GM20431 (cell line): Measurements from ENCODE around the gene KEL.

Source experiments
- in situ Hi-C: fragments of 300-500 bp; cut with MseI, MboI; formaldehyde crosslinking; loops from one replicate; pipeline ENCODE4 v1.15.0; 2020; ENCODE audit warnings: low sequenced_read_pairs; ENCODE audit not compliant: unreplicated experiment

KEL gene

GRCh38 chr7:142933092-142933475, 29.1 kb downstream of the KEL start:
- in situ Hi-C loops = no loop called here

GRCh38 chr7:142932386-142933091, 29.6 kb downstream of the KEL start:
- in situ Hi-C loops = no loop called here

- in situ Hi-C loops = no loop called here
Measured at GRCh38 chr7:142930126-142930730, 31.9 kb downstream of the KEL start.

- in situ Hi-C loops = no loop called here
Measured at GRCh38 chr7:142927949-142928348, 34.2 kb downstream of the KEL start.

- in situ Hi-C loops = no loop called here
Measured at GRCh38 chr7:142927085-142927745, 34.9 kb downstream of the KEL start.

GRCh38 chr7:142925413-142925812, 36.8 kb downstream of the KEL start:
- in situ Hi-C loops = no loop called here

- in situ Hi-C loops = no loop called here
Measured at GRCh38 chr7:142923391-142923790, 38.8 kb downstream of the KEL start.

GRCh38 chr7:142919656-142920055, 42.5 kb downstream of the KEL start:
- in situ Hi-C loops = no loop called here

GRCh38 chr7:142918901-142919300, 43.3 kb downstream of the KEL start:
- in situ Hi-C loops = no loop called here

- in situ Hi-C loops = no loop called here
Measured at GRCh38 chr7:142917447-142917846, 44.7 kb downstream of the KEL start.

- in situ Hi-C loops = no loop called here
Measured at GRCh38 chr7:142916508-142916907, 45.7 kb downstream of the KEL start.

- in situ Hi-C loops = no loop called here
Measured at GRCh38 chr7:142915315-142915714, 46.8 kb downstream of the KEL start.

- in situ Hi-C loops = no loop called here
Measured at GRCh38 chr7:142914121-142914520, 48.0 kb downstream of the KEL start.

GRCh38 chr7:142913566-142913965, 48.6 kb downstream of the KEL start:
- in situ Hi-C loops = no loop called here

GRCh38 chr7:142913051-142913450, 49.1 kb downstream of the KEL start:
- in situ Hi-C loops = no loop called here

GRCh38 chr7:142910481-142910880, 51.7 kb downstream of the KEL start:
- in situ Hi-C loops = no loop called here

GRCh38 chr7:142910031-142910433, 52.1 kb downstream of the KEL start:
- in situ Hi-C loops = no loop called here

GRCh38 chr7:142908921-142909890, 53.0 kb downstream of the KEL start:
- in situ Hi-C loops = no loop called here

- in situ Hi-C loops = no loop called here
Measured at GRCh38 chr7:142908290-142908689, 53.9 kb downstream of the KEL start.

- in situ Hi-C loops = no loop called here
Measured at GRCh38 chr7:142906643-142907042, 55.5 kb downstream of the KEL start.
